Tibial nerve (tissue), 4 donors: ENCODE results near the gene KAZN.

Source experiments
- CTCF ChIP-seq, 5 experiments: fragments of 200-600 bp in 3 of 5; fragments of 450-650 bp in 2 of 5; sonication (generic) in 3 of 5; IDR thresholded peaks; one replicate each; pipeline ENCODE4 v1.5.1; 2016 to 2019; ENCODE audit warnings: antibody characterized with exemption in 5 of 5, mild to moderate bottlenecking in 3 of 5, moderate library complexity in 2 of 5
- EP300 ChIP-seq, 2 donors: sonication (generic); formaldehyde crosslinking; IDR thresholded peaks; one replicate each; pipeline ENCODE4 v1.6.1; 2017; ENCODE audit warnings: antibody characterized with exemption in 2 of 2, mild to moderate bottlenecking in 1 of 2
- POLR2A ChIP-seq, 2 donors: fragments of 450-650 bp; IDR thresholded peaks; one replicate each; pipeline ENCODE4 v1.6.1; 2017; ENCODE audit warnings: antibody characterized with exemption in 2 of 2, mild to moderate bottlenecking in 2 of 2, moderate library complexity in 2 of 2

- TF ChIP-seq CTCF (IDR thresholded peaks at IDR 0.05) (no peak), EP300 (IDR thresholded peaks at IDR 0.05) (no peak), POLR2A (IDR thresholded peaks at IDR 0.05) (no peak)
Measured at GRCh38 chr1:15011661-15012060, 413.2 kb downstream of the KAZN start.
